CD4-positive, alpha-beta memory T cell (primary cell): ENCODE data around the gene PRLR. TPM values are rescaled to one million over a fixed set of nuclear protein-coding genes. Genes with fewer than 3 reads are reported as not detected.

Source experiments
- CTCF ChIA-PET: fragments of 350-600 bp; sonication (Branson Sonifier 250); formaldehyde crosslinking; loops from one replicate; lab custom pipeline; 2021; ENCODE audit warnings: inconsistent platforms; ENCODE audit not compliant: partially characterized antibody; lab: Charles Lee
- POLR2A ChIA-PET: fragments of 350-600 bp; sonication (Branson Sonifier 250); formaldehyde crosslinking; loops from one replicate; lab custom pipeline; 2021; ENCODE audit not compliant: partially characterized antibody; lab: Charles Lee
- DNase-seq, 5 donors: peaks; one replicate each; pipeline versions ENCODE4 v3.0.0 to v3.0.0-alpha.2; 2020 to 2022; ENCODE audit warnings: mixed read lengths in 1 of 5
- H3K27ac ChIP-seq: one replicate; pipeline ENCODE4 v1.7.0; 2013; ENCODE audit warnings: low read depth, low read length
- H3K27me3 ChIP-seq: 2 replicates; pipeline ENCODE4 v1.7.0; 2013; ENCODE audit warnings: mild to moderate bottlenecking, low read length, moderate library complexity; ENCODE audit not compliant: insufficient read depth
- H3K36me3 ChIP-seq: 2 replicates; pipeline ENCODE4 v1.7.0; 2013; ENCODE audit warnings: mild to moderate bottlenecking, low read length, moderate library complexity; ENCODE audit not compliant: insufficient read depth
- H3K4me1 ChIP-seq: 2 replicates; pipeline ENCODE4 v1.7.0; 2013; ENCODE audit warnings: mild to moderate bottlenecking, low read length, moderate library complexity; ENCODE audit not compliant: insufficient read depth
- H3K4me3 ChIP-seq, 2 donors: one replicate each; pipeline ENCODE4 v1.7.0; 2013; ENCODE audit warnings: low read length in 2 of 2, mild to moderate bottlenecking in 1 of 2
- H3K9me3 ChIP-seq, 2 donors: one replicate each; pipeline ENCODE4 v1.7.0; 2013; ENCODE audit warnings: low read length in 2 of 2, control low read depth in 1 of 2; ENCODE audit not compliant: control insufficient read depth in 1 of 2
- H3K27ac Mint-ChIP-seq, 7 donors: one replicate each; pipeline ENCODE4 v1.8.0; 2020 to 2021; ENCODE audit warnings: mixed read lengths in 7 of 7, mild to moderate bottlenecking in 6 of 7, inconsistent platforms in 3 of 7, moderate library complexity in 3 of 7
- H3K27me3 Mint-ChIP-seq, 2 donors: one replicate each; pipeline ENCODE4 v1.8.0; 2020 to 2021; ENCODE audit warnings: mixed read lengths in 2 of 2
- H3K36me3 Mint-ChIP-seq, 2 donors: one replicate each; pipeline ENCODE4 v1.8.0; 2020 to 2021; ENCODE audit warnings: mixed read lengths in 2 of 2, inconsistent platforms in 1 of 2, mild to moderate bottlenecking in 1 of 2
- H3K4me1 Mint-ChIP-seq, 4 donors: one replicate each; pipeline ENCODE4 v1.8.0; 2020 to 2021; ENCODE audit warnings: mixed read lengths in 4 of 4, mild to moderate bottlenecking in 1 of 4
- H3K4me3 Mint-ChIP-seq, 8 donors: one replicate each; pipeline ENCODE4 v1.8.0; 2020 to 2021; ENCODE audit warnings: mixed read lengths in 8 of 8, mild to moderate bottlenecking in 7 of 8, moderate library complexity in 6 of 8, inconsistent platforms in 3 of 8
- H3K9me3 Mint-ChIP-seq, 8 donors: one replicate each; pipeline ENCODE4 v1.8.0; 2020 to 2021; ENCODE audit warnings: mixed read lengths in 8 of 8, mild to moderate bottlenecking in 5 of 8, inconsistent platforms in 3 of 8, moderate library complexity in 1 of 8
- intact Hi-C: fragments of 100-400 bp; cut with micrococcal nuclease; formaldehyde crosslinking; loops from one replicate; pipeline ENCODE4 v1.15.1; 2023
- polyA plus RNA-seq, 2 donors: library from polyadenylated mRNA; unstranded; fragments of 300-500 nt; fragmentation: Illumina TruSeq; gene quantifications; one replicate each; pipeline ENCODE4 v1.2.3, GENCODE V29; 2021
- total RNA-seq, 2 experiments: library from RNA; stranded (reverse); gene quantifications; one replicate each; pipeline ENCODE4 v1.2.3, GENCODE V29; 2021

Gene PRLR
- total and polyA plus RNA-seq, 4 experiments from 2014 or later = not detected

GRCh38 chr5:35136386-35136785 is 93.9 kb downstream of the PRLR start:
- intact Hi-C loops = no loop called here
- Mint-ChIP-seq H3K4me3 (no peak overlapping the region), H3K9me3 (peaks cover 0 to 3% (median 0%) of the 10 kb centered on the region in 8 donors), H3K27ac (no peak overlapping the region), H3K36me3 (no peaks in the 10 kb centered on the region), H3K4me1 (peaks cover 0 to 3% (median 2%) of the 10 kb centered on the region in 4 donors), H3K27me3 (peaks cover 12 to 23% of the 10 kb centered on the region in 2 donors)
- no peaks in the 10 kb centered on the region for H3K9me3 ChIP-seq
- no peaks in the 10 kb centered on the region for H3K27me3 ChIP-seq
- no peaks in the 10 kb centered on the region for H3K4me1 ChIP-seq
- H3K27ac ChIP-seq = no peak overlapping the region
- CTCF ChIA-PET = no interaction called here
- DNase-seq = no peak
- no peak overlapping the region for H3K4me3 ChIP-seq
- POLR2A ChIA-PET = no interaction called here
- no peaks in the 10 kb centered on the region for H3K36me3 ChIP-seq

GRCh38 chr5:35135239-35135700 is 95.0 kb downstream of the PRLR start:
- Histone ChIP-seq H3K36me3 (no peaks in the 10 kb centered on the region), H3K4me3 (no peak overlapping the region), H3K9me3 (no peaks in the 10 kb centered on the region), H3K27me3 (no peaks in the 10 kb centered on the region), H3K27ac (no peak overlapping the region), H3K4me1 (peaks cover 6% of the 10 kb centered on the region)
- no peak overlapping the region for H3K27ac Mint-ChIP-seq
- H3K4me3 Mint-ChIP-seq = no peak overlapping the region
- ChIA-PET CTCF (no interaction called here), POLR2A (no interaction called here)
- H3K27me3 Mint-ChIP-seq = peaks cover 18 to 26% of the 10 kb centered on the region in 2 donors
- H3K9me3 Mint-ChIP-seq = peaks cover 0 to 3% (median 0%) of the 10 kb centered on the region in 8 donors
- no peak for DNase-seq
- H3K36me3 Mint-ChIP-seq = no peaks in the 10 kb centered on the region
- intact Hi-C loops = no loop called here
- peaks cover 3 to 9% (median 6%) of the 10 kb centered on the region in 4 donors for H3K4me1 Mint-ChIP-seq

GRCh38 chr5:35134278-35135030 is 95.8 kb downstream of the PRLR start:
- Mint-ChIP-seq H3K4me3 (no peak overlapping the region), H3K36me3 (no peaks in the 10 kb centered on the region), H3K27me3 (peaks cover 25 to 27% of the 10 kb centered on the region in 2 donors), H3K4me1 (peaks cover 11 to 18% (median 11%) of the 10 kb centered on the region in 4 donors), H3K27ac (no peak overlapping the region), H3K9me3 (peaks cover 0 to 3% (median 0%) of the 10 kb centered on the region in 8 donors)
- POLR2A ChIA-PET = no interaction called here
- Histone ChIP-seq H3K27me3 (no peaks in the 10 kb centered on the region), H3K36me3 (no peaks in the 10 kb centered on the region), H3K9me3 (no peaks in the 10 kb centered on the region), H3K4me1 (peaks cover 14% of the 10 kb centered on the region), H3K27ac (no peak overlapping the region), H3K4me3 (no peak overlapping the region)
- CTCF ChIA-PET = no interaction called here
- intact Hi-C loops = no loop called here
- no peak for DNase-seq

- no peak for DNase-seq
- intact Hi-C loops = no loop called here
- Mint-ChIP-seq H3K36me3 (no peaks in the 10 kb centered on the region), H3K27me3 (peaks cover 28 to 31% of the 10 kb centered on the region in 2 donors), H3K4me3 (no peak overlapping the region), H3K27ac (no peak overlapping the region), H3K4me1 (peaks cover 11 to 22% (median 14%) of the 10 kb centered on the region in 4 donors), H3K9me3 (peaks cover 0 to 3% (median 0%) of the 10 kb centered on the region in 8 donors)
- CTCF ChIA-PET = no interaction called here
- no peak overlapping the region for H3K4me3 ChIP-seq
- POLR2A ChIA-PET = no interaction called here
- H3K36me3 ChIP-seq = no peaks in the 10 kb centered on the region
- no peaks in the 10 kb centered on the region for H3K27me3 ChIP-seq
- H3K27ac ChIP-seq = no peak overlapping the region
- peaks cover 15% of the 10 kb centered on the region for H3K4me1 ChIP-seq
- H3K9me3 ChIP-seq = no peaks in the 10 kb centered on the region
Measured at GRCh38 chr5:35133186-35133585, 97.1 kb downstream of the PRLR start.

- POLR2A ChIA-PET = no interaction called here
- H3K27ac ChIP-seq = no peak overlapping the region
- CTCF ChIA-PET = no interaction called here
- no peak overlapping the region for H3K27ac Mint-ChIP-seq
- H3K27me3 Mint-ChIP-seq = peaks cover 32 to 34% of the 10 kb centered on the region in 2 donors
- intact Hi-C loops = no loop called here
- DNase-seq = no peak
- no peaks in the 10 kb centered on the region for H3K27me3 ChIP-seq
- no peaks in the 10 kb centered on the region for H3K36me3 Mint-ChIP-seq
- H3K36me3 ChIP-seq = no peaks in the 10 kb centered on the region
- H3K9me3 ChIP-seq = no peaks in the 10 kb centered on the region
- H3K4me3 Mint-ChIP-seq = no peak overlapping the region
- H3K4me1 ChIP-seq = peaks cover 15% of the 10 kb centered on the region
- peaks cover 11 to 22% (median 14%) of the 10 kb centered on the region in 4 donors for H3K4me1 Mint-ChIP-seq
- no peak overlapping the region for H3K4me3 ChIP-seq
- peaks cover 0 to 6% (median 0%) of the 10 kb centered on the region in 8 donors for H3K9me3 Mint-ChIP-seq
Measured at GRCh38 chr5:35131723-35132122, 98.6 kb downstream of the PRLR start.

- Histone ChIP-seq H3K36me3 (no peaks in the 10 kb centered on the region), H3K4me1 (peaks cover 15% of the 10 kb centered on the region), H3K27me3 (no peaks in the 10 kb centered on the region), H3K9me3 (no peaks in the 10 kb centered on the region), H3K27ac (no peak overlapping the region), H3K4me3 (no peak overlapping the region)
- no peaks in the 10 kb centered on the region for H3K36me3 Mint-ChIP-seq
- CTCF ChIA-PET = no interaction called here
- peaks cover 0 to 6% (median 0%) of the 10 kb centered on the region in 8 donors for H3K9me3 Mint-ChIP-seq
- peaks cover 9 to 19% (median 13%) of the 10 kb centered on the region in 4 donors for H3K4me1 Mint-ChIP-seq
- intact Hi-C loops = no loop called here
- peaks cover 28 to 29% of the 10 kb centered on the region in 2 donors for H3K27me3 Mint-ChIP-seq
- peak overlapping the region; percentile 34 to 77 (median 69) for H3K4me3 Mint-ChIP-seq
- POLR2A ChIA-PET = no interaction called here
- peak; percentile 69 to 80 (median 72) for DNase-seq
- H3K27ac Mint-ChIP-seq = peak overlapping the region in 3 of 7 donors; percentile 43 to 79 (median 71)
Measured at GRCh38 chr5:35129921-35130485, 100.3 kb downstream of the PRLR start.

GRCh38 chr5:35129276-35129675 is 101.0 kb downstream of the PRLR start:
- Mint-ChIP-seq H3K27me3 (peaks cover 30 to 32% of the 10 kb centered on the region in 2 donors), H3K4me1 (peaks cover 9 to 19% (median 13%) of the 10 kb centered on the region in 4 donors), H3K36me3 (no peaks in the 10 kb centered on the region), H3K27ac (peak overlapping the region in 1 of 7 donors; percentile 79), H3K4me3 (no peak overlapping the region), H3K9me3 (peaks cover 0 to 6% (median 0%) of the 10 kb centered on the region in 8 donors)
- Histone ChIP-seq H3K4me3 (no peak overlapping the region), H3K9me3 (no peaks in the 10 kb centered on the region), H3K4me1 (peaks cover 15% of the 10 kb centered on the region), H3K36me3 (no peaks in the 10 kb centered on the region), H3K27me3 (no peaks in the 10 kb centered on the region), H3K27ac (no peak overlapping the region)
- ChIA-PET CTCF (no interaction called here), POLR2A (no interaction called here)
- intact Hi-C loops = no loop called here
- DNase-seq = no peak
